ENCODE results near the gene RTKN. TPM values are rescaled to one million over a fixed set of nuclear protein-coding genes. Genes with fewer than 3 reads are reported as not detected.

The RTKN gene
- total and polyA plus RNA-seq, 2 of the 13 experiments (the other 11 are each of a cell fraction or from before 2014, with no cell fraction given): 159 to 166 TPM

- Histone ChIP-seq H3K27me3 (ENCODE audit: control insufficient read depth in 1 of 2, insufficient read depth in 2 of 2, low read length in 2 of 2) (no peaks in the 10 kb centered on the region; a peak in 1 of 5 replicates), H3K4me1 (ENCODE audit: insufficient read depth, low read length) (peaks cover 70% of the 10 kb centered on the region), H3K9ac (ENCODE audit: insufficient read depth, low read depth, low read length) (peak within 1 kb of the TSS; percentile 91), H2AFZ (ENCODE audit: low read length) (peak within 1 kb of the TSS; percentile 85), H3K36me3 (replicated peaks in 1 of 2; ENCODE audit: control insufficient read depth in 1 of 2, insufficient read depth in 2 of 2, low read length in 2 of 2) (peaks cover 2 to 10% of the 10 kb centered on the region in 2 experiments; a peak in 4 of 5 replicates), H3K9me3 (ENCODE audit: low read length) (no peaks in the 10 kb centered on the region), H3K4me2 (ENCODE audit: low read depth, low read length) (peak within 1 kb of the TSS; percentile 78), H3K4me3 (replicated peaks in 1 of 3; ENCODE audit: insufficient read depth in 1 of 3, low read depth in 2 of 3, low read length in 3 of 3) (peak within 1 kb of the TSS; percentile 82 to 87 (median 83)), H4K20me1 (ENCODE audit: insufficient read depth, low read length) (no peaks in the 10 kb centered on the region), H3K27ac (ENCODE audit: extremely low read length, insufficient read depth, low read length) (peak within 1 kb of the TSS; percentile 89), H3K79me2 (ENCODE audit: insufficient read depth, low read length) (peaks cover 45% of the 10 kb centered on the region)
- BruUV-seq (replicated peaks): TSS peak; percentile 87
- ATAC-seq: peak; percentile 91
- intact Hi-C loops (cut with micrococcal nuclease; ENCODE audit: unreplicated experiment): loop anchor here (1.0 kb wide), 5 partner anchors 19 to 104 kb away; partner anchors contain the start of genes AUP1, HTRA2 and PCGF1
- peak; percentile 92 for FAIRE-seq
- peak; percentile 97 for DNase-seq (ENCODE audit: low spot score)
- ChIA-PET CTCF (ENCODE audit: low intra/inter-chr PET ratio, low total read pairs) (interaction anchor here (1.0 to 2.4 kb wide), 7 partner anchors 18 to 104 kb away, joined by 3 to 20 read pairs (median 10); partner anchors contain the start of genes AUP1, HTRA2, INO80B and MOGS), POLR2A (interaction anchor here (0.6 to 20.6 kb wide), 21 partner anchors 10 to 357 kb away, joined by 3 to 795 read pairs (median 11); partner anchors contain the start of genes AUP1, C2orf81, DQX1 and HTRA2)
- in situ Hi-C loops (cut with HindIII; ENCODE audit: extremely low pct_ligation_motif_present, low pct_unique_long_range_greater_than_20kb): loop anchor here (5.0 kb wide), 1 partner anchor 99 kb away; no protein-coding TSS in a partner anchor
- WGBS (ENCODE audit: low lambda C conversion rate): under 1% methylated on average over 32 of the region's 50 CpGs
- TF ChIP-seq REXO4 (CRISPR knock-in tag; IDR thresholded peaks at IDR 0.05; ENCODE audit: borderline replicate concordance) (no peak; the same call in none of the 2 replicates), ZNF276 (CRISPR knock-in tag; IDR thresholded peaks at IDR 0.05; ENCODE audit: low read depth) (peak; percentile 57; the same call in 1 of the 2 replicates), ZNF629 (CRISPR knock-in tag; conservative IDR thresholded peaks at IDR 0.05) (peak; percentile 72; the same call in 1 of the 2 replicates), AHR (CRISPR knock-in tag; IDR thresholded peaks at IDR 0.05) (no peak; the same call in 1 of the 2 replicates), ZNF234 (CRISPR knock-in tag; conservative IDR thresholded peaks at IDR 0.05) (no peak), KLF16 (CRISPR knock-in tag; IDR thresholded peaks at IDR 0.05) (peak in 1 of 2 experiments; percentile 96; a peak in 2 of 4 replicates), ZNF766 (CRISPR knock-in tag; IDR thresholded peaks at IDR 0.05; ENCODE audit: borderline replicate concordance) (peak; percentile 58; the same call in 1 of the 2 replicates), ZNF580 (CRISPR knock-in tag; IDR thresholded peaks at IDR 0.05; ENCODE audit: borderline replicate concordance, low read depth) (peak; percentile 59; the same call in 1 of the 2 replicates), ZNF142 (CRISPR knock-in tag; IDR thresholded peaks at IDR 0.05) (no peak; the same call in none of the 2 replicates), HNRNPK (IDR thresholded peaks at IDR 0.05; ENCODE audit: low read depth, low read length, poor library complexity, severe bottlenecking) (no peak)
- TF ChIP-seq, protein P1, sequence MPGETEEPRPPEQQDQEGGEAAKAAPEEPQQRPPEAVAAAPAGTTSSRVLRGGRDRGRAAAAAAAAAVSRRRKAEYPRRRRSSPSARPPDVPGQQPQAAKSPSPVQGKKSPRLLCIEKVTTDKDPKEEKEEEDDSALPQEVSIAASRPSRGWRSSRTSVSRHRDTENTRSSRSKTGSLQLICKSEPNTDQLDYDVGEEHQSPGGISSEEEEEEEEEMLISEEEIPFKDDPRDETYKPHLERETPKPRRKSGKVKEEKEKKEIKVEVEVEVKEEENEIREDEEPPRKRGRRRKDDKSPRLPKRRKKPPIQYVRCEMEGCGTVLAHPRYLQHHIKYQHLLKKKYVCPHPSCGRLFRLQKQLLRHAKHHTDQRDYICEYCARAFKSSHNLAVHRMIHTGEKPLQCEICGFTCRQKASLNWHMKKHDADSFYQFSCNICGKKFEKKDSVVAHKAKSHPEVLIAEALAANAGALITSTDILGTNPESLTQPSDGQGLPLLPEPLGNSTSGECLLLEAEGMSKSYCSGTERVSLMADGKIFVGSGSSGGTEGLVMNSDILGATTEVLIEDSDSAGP (CRISPR knock-in tag; IDR thresholded peaks at IDR 0.05; ENCODE audit: borderline replicate concordance): peak; percentile 92
These were observed 41.3 kb upstream of the RTKN start, which contains the start of the genes CCDC142 and TTC31 for GRCh38 chr2:74482801-74483674. CCDC142 (minus strand) TSS chr2:74482998; CDS start chr2:74482837, 161 bp downstream. TTC31 (plus strand) TSS chr2:74483081; CDS start chr2:74483096, 15 bp downstream.
